Mesenchymal stem cell (in vitro differentiated cells and primary cell): Measurements from ENCODE around the gene BOD1L1.
A peak's percentile ranks its signal among the peaks of the same experiment; 100 is the strongest.

Experiments
- DNase-seq: peaks from one replicate; pipeline ENCODE4 v3.0.0-alpha.2; 2013
- H2AFZ ChIP-seq: one replicate; pipeline ENCODE4 v1.6.1; 2013; ENCODE audit warnings: low read depth, mild to moderate bottlenecking, control low read depth, inconsistent platforms, low read length, moderate library complexity
- H2AK5ac ChIP-seq: 2 replicates; pipeline ENCODE4 v1.6.1; 2013; ENCODE audit warnings: low read length, moderate library complexity, mild to moderate bottlenecking, inconsistent platforms; ENCODE audit not compliant: severe bottlenecking
- H2BK120ac ChIP-seq: one replicate; pipeline ENCODE4 v1.6.1; 2013; ENCODE audit warnings: low read depth, mild to moderate bottlenecking, inconsistent platforms, low read length, moderate library complexity
- H2BK12ac ChIP-seq, 2 experiments: one replicate each; pipeline ENCODE4 v1.6.1; 2013; ENCODE audit warnings: inconsistent platforms in 2 of 2, low read length in 2 of 2, mild to moderate bottlenecking in 2 of 2, moderate library complexity in 2 of 2, control low read depth in 1 of 2
- H2BK15ac ChIP-seq: one replicate; pipeline ENCODE4 v1.6.1; 2013; ENCODE audit warnings: mild to moderate bottlenecking, low read depth, inconsistent platforms; ENCODE audit not compliant: poor library complexity, severe bottlenecking
- H2BK5ac ChIP-seq: 2 replicates; pipeline ENCODE4 v1.6.1; 2013; ENCODE audit warnings: low read depth, mild to moderate bottlenecking, low read length, control low read depth, inconsistent platforms; ENCODE audit not compliant: poor library complexity, severe bottlenecking
- H3K14ac ChIP-seq, 2 experiments: one replicate each; pipeline ENCODE4 v1.6.1; 2013; ENCODE audit warnings: inconsistent platforms in 2 of 2, low read length in 2 of 2, control low read depth in 1 of 2, mild to moderate bottlenecking in 1 of 2, moderate library complexity in 1 of 2
- H3K18ac ChIP-seq, 2 experiments: one replicate each; pipeline ENCODE4 v1.6.1; 2013; ENCODE audit warnings: inconsistent platforms in 2 of 2, low read length in 2 of 2, control low read depth in 1 of 2, low read depth in 1 of 2, mild to moderate bottlenecking in 1 of 2
- H3K23ac ChIP-seq, 2 experiments: one replicate each; pipeline ENCODE4 v1.6.1; 2013; ENCODE audit warnings: inconsistent platforms in 2 of 2, low read length in 2 of 2, mild to moderate bottlenecking in 2 of 2, moderate library complexity in 2 of 2, control low read depth in 1 of 2
- H3K27ac ChIP-seq: 2 replicates; pipeline ENCODE4 v1.5.1; 2013; ENCODE audit warnings: mild to moderate bottlenecking, moderate library complexity, low read length, control low read depth, inconsistent platforms; ENCODE audit not compliant: poor library complexity, severe bottlenecking
- H3K27me3 ChIP-seq, 2 experiments: 2 replicates each; pipeline versions ENCODE4 v1.6.1 to v1.7.0; 2013; ENCODE audit warnings: low read length in 2 of 2, mild to moderate bottlenecking in 2 of 2, moderate library complexity in 2 of 2, control low read depth in 1 of 2, inconsistent platforms in 1 of 2; ENCODE audit not compliant: control insufficient read depth in 1 of 2, insufficient read depth in 1 of 2
- H3K36me3 ChIP-seq, 2 experiments: 2 replicates each; pipeline versions ENCODE4 v1.6.1 to v1.7.0; 2013; ENCODE audit warnings: low read length in 2 of 2, control low read depth in 1 of 2, inconsistent platforms in 1 of 2, low read depth in 1 of 2, mild to moderate bottlenecking in 1 of 2; ENCODE audit not compliant: insufficient read depth in 2 of 2, control insufficient read depth in 1 of 2
- H3K4ac ChIP-seq, 2 experiments: one replicate each; pipeline ENCODE4 v1.6.1; 2013; ENCODE audit warnings: inconsistent platforms in 2 of 2, low read length in 2 of 2, mild to moderate bottlenecking in 2 of 2, moderate library complexity in 2 of 2, control low read depth in 1 of 2, low read depth in 1 of 2
- H3K4me1 ChIP-seq: 2 replicates; pipeline ENCODE4 v1.6.1; 2013; ENCODE audit warnings: low read depth, low read length, control low read depth; ENCODE audit not compliant: control insufficient read depth, insufficient read depth
- H3K4me2 ChIP-seq: 2 replicates; pipeline ENCODE4 v1.6.1; 2013; ENCODE audit warnings: low read length, mild to moderate bottlenecking, inconsistent platforms; ENCODE audit not compliant: poor library complexity, severe bottlenecking
- H3K4me3 ChIP-seq, 2 experiments: 2 replicates each; pipeline versions ENCODE4 v1.5.1 to v1.7.0; 2013; ENCODE audit warnings: low read length in 2 of 2, mild to moderate bottlenecking in 2 of 2, control low read depth in 1 of 2, low read depth in 1 of 2; ENCODE audit not compliant: insufficient read depth in 1 of 2
- H3K79me1 ChIP-seq: replicated peaks from 2 replicates; pipeline ENCODE4 v1.6.1; 2013; ENCODE audit warnings: mild to moderate bottlenecking, control low read depth, low read length, inconsistent platforms; ENCODE audit not compliant: poor library complexity, severe bottlenecking
- H3K9ac ChIP-seq: 2 replicates; pipeline ENCODE4 v1.7.0; 2013; ENCODE audit warnings: mild to moderate bottlenecking, low read length, moderate library complexity
- H3K9me3 ChIP-seq: 2 replicates; pipeline ENCODE4 v1.7.0; 2013; ENCODE audit warnings: mild to moderate bottlenecking, low read length; ENCODE audit not compliant: control insufficient read depth
- H4K8ac ChIP-seq: one replicate; pipeline ENCODE4 v1.6.1; 2013; ENCODE audit warnings: inconsistent platforms, mild to moderate bottlenecking, low read length, moderate library complexity
- H4K91ac ChIP-seq: one replicate; pipeline ENCODE4 v1.6.1; 2013; ENCODE audit warnings: mild to moderate bottlenecking, low read length, inconsistent platforms
- WGBS: methylation state at CpG from one replicate; pipeline ENCODE4 v1.1.7; 2013; ENCODE audit warnings: mixed read lengths; 5-methylcytosine and 5-hydroxymethylcytosine counted together

BOD1L1 gene

GRCh38 chr4:13526658-13527057 lies 100.9 kb downstream of the BOD1L1 start:
- H2BK15ac ChIP-seq = no peak overlapping the region
- H3K14ac ChIP-seq = no peak overlapping the region
- H4K91ac ChIP-seq = no peak overlapping the region
- no peak overlapping the region for H2BK120ac ChIP-seq
- H3K27ac ChIP-seq = no peak overlapping the region
- H3K18ac ChIP-seq = no peak overlapping the region
- H3K36me3 ChIP-seq = no peaks in the 10 kb centered on the region
- no peak overlapping the region for H3K4me3 ChIP-seq
- H2BK5ac ChIP-seq = no peak overlapping the region
- H3K23ac ChIP-seq = no peak overlapping the region
- no peak overlapping the region for H3K4me2 ChIP-seq
- H4K8ac ChIP-seq = no peak overlapping the region
- peaks cover 99 to 100% of the 10 kb centered on the region in 2 experiments for H3K27me3 ChIP-seq
- H2BK12ac ChIP-seq = no peak overlapping the region
- no peak overlapping the region for H2AK5ac ChIP-seq
- peaks cover 12% of the 10 kb centered on the region for H3K9me3 ChIP-seq
- H3K79me1 ChIP-seq = no peaks in the 10 kb centered on the region
- DNase-seq = no peak
- peaks cover 29% of the 10 kb centered on the region for H3K4me1 ChIP-seq
- no peak overlapping the region for H2AFZ ChIP-seq
- no peak overlapping the region for H3K4ac ChIP-seq
- 97% methylated on average over 3 of the region's 3 CpGs for WGBS
- H3K9ac ChIP-seq = no peak overlapping the region

- Histone ChIP-seq H2AK5ac (no peak overlapping the region), H3K4me3 (no peak overlapping the region), H3K4me2 (no peak overlapping the region), H3K4me1 (peaks cover 25% of the 10 kb centered on the region), H2BK15ac (no peak overlapping the region), H2BK12ac (no peak overlapping the region), H3K27me3 (peaks cover 97 to 99% of the 10 kb centered on the region in 2 experiments), H3K27ac (no peak overlapping the region), H3K9me3 (peaks cover 12% of the 10 kb centered on the region), H4K8ac (no peak overlapping the region), H3K9ac (no peak overlapping the region), H2BK5ac (no peak overlapping the region), H2AFZ (no peak overlapping the region), H3K79me1 (no peaks in the 10 kb centered on the region), H3K18ac (no peak overlapping the region), H4K91ac (no peak overlapping the region), H3K36me3 (no peaks in the 10 kb centered on the region), H3K4ac (no peak overlapping the region), H3K14ac (no peak overlapping the region), H2BK120ac (no peak overlapping the region), H3K23ac (no peak overlapping the region)
- 73% methylated on average over 3 of the region's 4 CpGs for WGBS
- no peak for DNase-seq
These were observed 101.8 kb downstream of the BOD1L1 start for GRCh38 chr4:13525606-13526281.

- WGBS = 16% methylated on average over 36 of the region's 36 CpGs
- DNase-seq = peak; percentile 78
These were observed 102.9 kb downstream of the BOD1L1 start for GRCh38 chr4:13524504-13525243.

More at GRCh38 chr4:13524504-13525243, 102.9 kb downstream of the BOD1L1 start:
- Histone ChIP-seq H2AK5ac (no peak overlapping the region), H3K4me3 (peak overlapping the region in 1 of 2 experiments; percentile 56), H2BK5ac (no peak overlapping the region), H3K4me1 (peaks cover 25% of the 10 kb centered on the region), H2BK12ac (no peak overlapping the region), H3K79me1 (no peaks in the 10 kb centered on the region), H3K4ac (no peak overlapping the region), H2AFZ (no peak overlapping the region), H3K18ac (peak overlapping the region in 1 of 2 experiments; percentile 31), H3K23ac (no peak overlapping the region), H3K9me3 (peaks cover 12% of the 10 kb centered on the region), H4K91ac (no peak overlapping the region), H3K27ac (no peak overlapping the region), H3K4me2 (peak overlapping the region; percentile 66), H2BK15ac (no peak overlapping the region), H3K36me3 (no peaks in the 10 kb centered on the region), H3K9ac (no peak overlapping the region), H3K27me3 (peaks cover 86 to 90% of the 10 kb centered on the region in 2 experiments), H2BK120ac (no peak overlapping the region), H3K14ac (no peak overlapping the region), H4K8ac (no peak overlapping the region)
